IMR-90 (cell line): ENCODE results near the gene C14orf119. TPM values are rescaled to one million over a fixed set of nuclear protein-coding genes. Genes with fewer than 3 reads are reported as not detected.

Experiments
- SMC3 ChIP-seq: fragments of 150-350 bp; IDR thresholded peaks from 2 replicates; pipeline ENCODE4 v1.6.1; 2016; ENCODE audit warnings: low read depth, mild to moderate bottlenecking, antibody characterized with exemption, low read length, moderate library complexity
- polyA plus RNA-seq, 3 experiments: library from polyadenylated mRNA; depleted of rRNA; stranded (reverse); fragments of >200 nt; gene quantifications; 2 replicates each; pipeline ENCODE4 v1.2.3, GENCODE V29; 2012; ENCODE audit warnings: low replicate concordance in 1 of 3
- total RNA-seq: library from RNA; depleted of rRNA; stranded (reverse); fragments of >200 nt; gene quantifications from 2 replicates; pipeline ENCODE4 v1.2.3, GENCODE V29; 2012
- TF ChIP-seq, protein P1 (sequence below): conservative IDR thresholded peaks from 2 replicates; pipeline ENCODE4 v1.5.1; 2012; ENCODE audit warnings: mild to moderate bottlenecking, low read depth, low read length, improper control_type of control experiment

C14orf119 gene
- total and polyA plus RNA-seq, 2 of the 4 experiments (the other 2 are of a cell fraction), result 74.0 to 83.7 TPM

DNA sequence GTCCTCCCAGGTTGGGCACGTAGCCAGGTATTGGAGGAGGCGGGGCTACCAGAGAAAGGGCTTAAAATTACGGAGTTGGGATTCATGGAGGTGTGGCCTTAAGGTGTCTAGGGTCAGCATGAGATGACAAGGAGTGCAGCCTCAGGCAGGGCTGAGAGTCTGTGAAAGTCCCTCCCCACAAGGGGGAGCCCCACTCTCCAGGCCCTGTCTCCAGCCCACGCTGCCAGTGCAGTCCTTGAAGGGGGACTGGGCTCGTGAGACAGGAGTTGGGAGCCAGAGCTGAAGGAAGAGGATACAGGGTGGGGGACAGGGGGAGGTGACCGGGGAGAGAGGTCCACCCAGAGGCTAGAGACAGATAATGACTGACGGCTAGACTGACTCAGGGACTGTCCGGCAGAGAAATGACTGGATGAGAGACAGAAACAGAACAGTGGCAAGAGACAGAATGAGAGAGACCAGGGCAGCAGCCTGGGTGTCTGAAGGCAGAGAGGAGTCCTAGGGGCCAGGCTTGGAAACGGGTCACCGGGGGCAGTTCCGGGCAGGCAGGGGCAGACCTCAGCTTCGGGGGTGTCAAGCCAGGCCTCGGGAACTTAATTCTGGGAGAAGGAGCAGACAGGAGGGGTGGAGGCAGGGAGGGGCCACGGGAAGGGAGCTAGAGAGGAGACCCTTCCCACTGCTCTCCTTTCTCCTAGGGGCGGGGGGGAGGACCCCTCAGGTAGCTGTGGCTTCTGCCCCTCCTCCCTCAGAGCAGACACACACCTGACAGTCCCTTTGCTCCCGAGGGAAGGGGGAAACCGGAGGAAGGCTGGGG, 39.0 kb upstream of the C14orf119 start (continued):
- TF ChIP-seq, protein P1, sequence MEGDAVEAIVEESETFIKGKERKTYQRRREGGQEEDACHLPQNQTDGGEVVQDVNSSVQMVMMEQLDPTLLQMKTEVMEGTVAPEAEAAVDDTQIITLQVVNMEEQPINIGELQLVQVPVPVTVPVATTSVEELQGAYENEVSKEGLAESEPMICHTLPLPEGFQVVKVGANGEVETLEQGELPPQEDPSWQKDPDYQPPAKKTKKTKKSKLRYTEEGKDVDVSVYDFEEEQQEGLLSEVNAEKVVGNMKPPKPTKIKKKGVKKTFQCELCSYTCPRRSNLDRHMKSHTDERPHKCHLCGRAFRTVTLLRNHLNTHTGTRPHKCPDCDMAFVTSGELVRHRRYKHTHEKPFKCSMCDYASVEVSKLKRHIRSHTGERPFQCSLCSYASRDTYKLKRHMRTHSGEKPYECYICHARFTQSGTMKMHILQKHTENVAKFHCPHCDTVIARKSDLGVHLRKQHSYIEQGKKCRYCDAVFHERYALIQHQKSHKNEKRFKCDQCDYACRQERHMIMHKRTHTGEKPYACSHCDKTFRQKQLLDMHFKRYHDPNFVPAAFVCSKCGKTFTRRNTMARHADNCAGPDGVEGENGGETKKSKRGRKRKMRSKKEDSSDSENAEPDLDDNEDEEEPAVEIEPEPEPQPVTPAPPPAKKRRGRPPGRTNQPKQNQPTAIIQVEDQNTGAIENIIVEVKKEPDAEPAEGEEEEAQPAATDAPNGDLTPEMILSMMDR, result peak; percentile 76
- peak; percentile 61 for TF ChIP-seq SMC3
